HEK293T (cell line): Measurements from ENCODE around the gene LIFR.

Experiments used
- CTCF ChIA-PET: fragments of 350-600 bp; formaldehyde crosslinking; extraction: SDS; loops from one replicate; lab custom pipeline; 2021; ENCODE audit warnings: antibody characterized with exemption, inconsistent platforms; lab: Yijun Ruan, JAX
- POLR2A ChIA-PET: fragments of 350-600 bp; formaldehyde crosslinking; extraction: SDS; loops from one replicate; lab custom pipeline; 2020; ENCODE audit warnings: antibody characterized with exemption, inconsistent platforms; lab: Yijun Ruan, JAX
- DNase-seq: peaks from one replicate; pipeline ENCODE4 v3.0.0; 2012; ENCODE audit warnings: mixed read lengths; ENCODE audit errors: extremely low spot score
- ARNT ChIP-seq: fragments of 450-650 bp; IDR thresholded peaks from 2 replicates; pipeline ENCODE4 v1.6.1; 2017; ENCODE audit warnings: mild to moderate bottlenecking
- BHLHE40 ChIP-seq: fragments of 450-650 bp; IDR thresholded peaks from 2 replicates; pipeline ENCODE4 v1.6.1; 2016; ENCODE audit warnings: mild to moderate bottlenecking, moderate library complexity, borderline replicate concordance
- CTBP1 ChIP-seq: fragments of 450-650 bp; IDR thresholded peaks from 2 replicates; pipeline ENCODE4 v1.6.1; 2016; ENCODE audit warnings: borderline replicate concordance
- ELF4 ChIP-seq: fragments of 450-650 bp; IDR thresholded peaks from 2 replicates; pipeline ENCODE4 v1.6.1; 2017; ENCODE audit warnings: antibody characterized with exemption
- FOXA1 ChIP-seq: fragments of 450-650 bp; IDR thresholded peaks from 2 replicates; pipeline ENCODE4 v1.6.1; 2016; ENCODE audit warnings: mild to moderate bottlenecking
- FOXK2 ChIP-seq: fragments of 450-650 bp; IDR thresholded peaks from 2 replicates; pipeline ENCODE4 v1.6.1; 2016; ENCODE audit warnings: mild to moderate bottlenecking
- FOXM1 ChIP-seq: fragments of 450-650 bp; IDR thresholded peaks from 2 replicates; pipeline ENCODE4 v1.6.1; 2017; ENCODE audit warnings: mild to moderate bottlenecking, borderline replicate concordance
- HDGF ChIP-seq: fragments of 450-650 bp; IDR thresholded peaks from 2 replicates; pipeline ENCODE4 v1.6.1; 2017; ENCODE audit warnings: antibody characterized with exemption, borderline replicate concordance
- L3MBTL2 ChIP-seq: fragments of 450-650 bp; conservative IDR thresholded peaks from 2 replicates; pipeline ENCODE4 v1.6.1; 2016; ENCODE audit warnings: mild to moderate bottlenecking
- LEF1 ChIP-seq: fragments of 450-650 bp; IDR thresholded peaks from 2 replicates; pipeline ENCODE4 v1.6.1; 2017; ENCODE audit warnings: mild to moderate bottlenecking, borderline replicate concordance
- NFRKB ChIP-seq: fragments of 450-650 bp; IDR thresholded peaks from 2 replicates; pipeline ENCODE4 v1.6.1; 2016; ENCODE audit warnings: mild to moderate bottlenecking, moderate library complexity
- PKNOX1 ChIP-seq: fragments of 450-650 bp; IDR thresholded peaks from 2 replicates; pipeline ENCODE4 v1.6.1; 2016
- SP1 ChIP-seq: fragments of 450-650 bp; IDR thresholded peaks from 2 replicates; pipeline ENCODE4 v1.6.1; 2017
- SUZ12 ChIP-seq: fragments of 450-650 bp; IDR thresholded peaks from 2 replicates; pipeline ENCODE4 v1.6.1; 2016; ENCODE audit warnings: mild to moderate bottlenecking
- TARDBP ChIP-seq: fragments of 450-650 bp; IDR thresholded peaks from 2 replicates; pipeline ENCODE4 v1.6.1; 2016
- ZNF384 ChIP-seq: fragments of 450-650 bp; IDR thresholded peaks from 2 replicates; pipeline ENCODE4 v1.6.1; 2016

The LIFR gene

GRCh38 chr5:38596981-38597380 is 40.5 kb upstream of the LIFR start:
- no peak for DNase-seq
- ChIA-PET POLR2A (interaction anchor here (0.7 to 1.6 kb wide), 2 partner anchors 9 to 63 kb away, joined by 3 read pairs; no protein-coding TSS in a partner anchor), CTCF (no interaction called here)
- no peak for TF ChIP-seq SUZ12
- no peak for TF ChIP-seq CTBP1
- TF ChIP-seq ELF4: no peak
- no peak for TF ChIP-seq BHLHE40
- no peak for TF ChIP-seq ZNF384
- no peak for TF ChIP-seq TARDBP
- TF ChIP-seq FOXA1: no peak
- TF ChIP-seq NFRKB: no peak
- no peak for TF ChIP-seq L3MBTL2
- TF ChIP-seq PKNOX1: no peak
- no peak for TF ChIP-seq ARNT
- no peak for TF ChIP-seq SP1
- no peak for TF ChIP-seq FOXM1
- TF ChIP-seq LEF1: no peak

- POLR2A ChIA-PET: interaction anchor here (0.7 to 1.6 kb wide), 3 partner anchors 18 to 139 kb away, joined by 3 to 4 read pairs (median 3); no protein-coding TSS in a partner anchor
- DNase-seq: no peak
- no peak for TF ChIP-seq PKNOX1
- no peak for TF ChIP-seq ELF4
- TF ChIP-seq ZNF384: no peak
- no peak for TF ChIP-seq TARDBP
- TF ChIP-seq SUZ12: no peak
- no peak for TF ChIP-seq L3MBTL2
- TF ChIP-seq ARNT: no peak
- TF ChIP-seq SP1: no peak
- no peak for TF ChIP-seq FOXA1
- TF ChIP-seq FOXK2: no peak
- no peak for TF ChIP-seq NFRKB
- no peak for TF ChIP-seq LEF1
- TF ChIP-seq HDGF: no peak
- CTCF ChIA-PET: no interaction called here
These were observed 38.8 kb upstream of the LIFR start for GRCh38 chr5:38595132-38595745.

- POLR2A ChIA-PET: interaction anchor here (0.9 kb wide), 1 partner anchor 66 kb away, joined by 3 read pairs; no protein-coding TSS in a partner anchor
These were observed 37.5 kb upstream of the LIFR start for GRCh38 chr5:38593959-38594358.

GRCh38 chr5:38591523-38591849 is 35.0 kb upstream of the LIFR start:
- no peak for DNase-seq
- POLR2A ChIA-PET: no interaction called here
- CTCF ChIA-PET: no interaction called here
- TF ChIP-seq HDGF (no peak), FOXK2 (no peak), SP1 (no peak), NFRKB (no peak), CTBP1 (no peak), LEF1 (no peak), ZNF384 (no peak)

More at GRCh38 chr5:38593959-38594358, 37.5 kb upstream of the LIFR start:
- CTCF ChIA-PET: no interaction called here
- DNase-seq: no peak
- no peak for TF ChIP-seq ARNT
- no peak for TF ChIP-seq NFRKB
- no peak for TF ChIP-seq FOXM1
- no peak for TF ChIP-seq SP1
- TF ChIP-seq FOXA1: no peak
- TF ChIP-seq CTBP1: no peak
- no peak for TF ChIP-seq FOXK2

GRCh38 chr5:38590838-38591522 is 34.5 kb upstream of the LIFR start:
- POLR2A ChIA-PET: no interaction called here

GRCh38 chr5:38589629-38590028 is 33.2 kb upstream of the LIFR start:
- DNase-seq: no peak
- ChIA-PET POLR2A (no interaction called here), CTCF (no interaction called here)
- TF ChIP-seq SUZ12 (no peak), HDGF (no peak), NFRKB (no peak), ZNF384 (no peak), FOXA1 (no peak), LEF1 (no peak)

More at GRCh38 chr5:38590838-38591522, 34.5 kb upstream of the LIFR start:
- no peak for TF ChIP-seq ARNT
- DNase-seq: no peak
- CTCF ChIA-PET: no interaction called here

GRCh38 chr5:38585816-38586215 is 29.4 kb upstream of the LIFR start:
- TF ChIP-seq L3MBTL2 (no peak), FOXK2 (no peak), SP1 (no peak), ELF4 (no peak), ZNF384 (no peak), ARNT (no peak), HDGF (no peak), FOXM1 (no peak)
- no peak for DNase-seq
- ChIA-PET POLR2A (no interaction called here), CTCF (no interaction called here)

GRCh38 chr5:38583500-38583899 is 27.1 kb upstream of the LIFR start:
- CTCF ChIA-PET: no interaction called here

More at GRCh38 chr5:38583500-38583899, 27.1 kb upstream of the LIFR start:
- POLR2A ChIA-PET: no interaction called here
- TF ChIP-seq LEF1 (no peak), CTBP1 (no peak), ELF4 (no peak), ARNT (no peak), PKNOX1 (no peak), SP1 (no peak), ZNF384 (no peak), FOXK2 (no peak), FOXA1 (no peak)
- DNase-seq: no peak
